ENCODE measurements around the gene MOK.
A peak's percentile ranks its signal among the peaks of the same experiment; 100 is the strongest.
"Not testable (repeated sequence)": the region's sequence is repeated elsewhere in the genome, so short reads cannot be mapped to it uniquely, and the experiment has no call there.

MOK gene

GRCh38 chr14:102246071-102246470 lies 58.9 kb downstream of the MOK start:
- DNase-seq, result no peak

GRCh38 chr14:102243795-102244194 lies 61.2 kb downstream of the MOK start:
- DNase-seq, result not testable (repeated sequence)

GRCh38 chr14:102241147-102241546 lies 63.8 kb downstream of the MOK start:
- DNase-seq, result no peak

- DNase-seq, result not testable (repeated sequence)
These were observed 64.5 kb downstream of the MOK start for GRCh38 chr14:102240481-102240880.

- DNase-seq, result no peak
These were observed 65.7 kb downstream of the MOK start for GRCh38 chr14:102239231-102239630.

- DNase-seq, result no peak
These were observed 66.2 kb downstream of the MOK start for GRCh38 chr14:102238766-102239165.

GRCh38 chr14:102238131-102238530 lies 66.8 kb downstream of the MOK start:
- no peak for DNase-seq

- no peak for DNase-seq
These were observed 68.9 kb downstream of the MOK start for GRCh38 chr14:102236026-102236425.

- peak; percentile 70 for DNase-seq
These were observed 69.6 kb downstream of the MOK start for GRCh38 chr14:102235275-102235897.

DNA sequence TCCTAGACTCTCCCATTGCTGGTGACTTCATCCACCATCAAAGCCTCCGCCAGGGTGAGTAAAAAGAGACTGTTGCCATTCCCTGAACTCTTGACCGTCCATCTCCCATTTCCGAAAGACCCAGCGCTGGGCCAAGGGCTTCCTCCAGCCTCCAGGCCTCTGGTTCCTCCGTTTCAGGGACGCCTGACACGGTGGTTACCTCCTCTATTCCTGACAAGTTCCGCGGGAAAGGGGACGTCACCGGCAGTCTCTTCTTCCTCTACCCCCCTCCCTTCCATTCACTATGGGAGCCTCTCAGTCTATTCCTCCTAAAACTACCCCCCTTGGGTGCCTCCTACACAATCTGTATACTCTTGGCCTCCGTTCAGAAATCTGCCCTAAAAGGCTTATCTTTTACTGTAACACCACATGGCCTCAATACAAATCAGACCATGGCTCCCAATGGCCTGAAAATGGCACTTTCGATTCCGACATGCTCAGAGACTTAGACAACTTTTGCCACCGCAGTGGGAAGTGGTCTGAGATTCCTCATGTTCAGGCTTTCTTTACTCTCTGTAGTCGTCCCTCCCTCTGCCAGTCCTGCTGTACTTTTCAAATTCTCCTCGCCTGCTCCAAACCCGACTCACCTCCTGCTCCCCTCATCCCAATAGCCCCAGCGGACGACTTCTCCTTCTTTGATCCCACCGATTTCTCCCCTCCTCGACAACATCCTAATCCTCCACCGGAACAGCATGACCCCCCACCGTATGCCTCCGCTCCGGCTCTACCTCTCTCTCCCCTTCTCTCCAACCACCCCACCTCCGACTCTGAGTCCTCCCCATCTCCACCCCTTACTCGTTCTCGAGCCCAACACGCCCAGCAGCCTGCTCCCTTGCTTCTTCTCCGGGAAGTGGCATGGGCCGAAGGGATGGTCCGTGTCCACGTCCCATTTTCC lies 70.4 kb downstream of the MOK start:
- DNase-seq, result no peak

DNA sequence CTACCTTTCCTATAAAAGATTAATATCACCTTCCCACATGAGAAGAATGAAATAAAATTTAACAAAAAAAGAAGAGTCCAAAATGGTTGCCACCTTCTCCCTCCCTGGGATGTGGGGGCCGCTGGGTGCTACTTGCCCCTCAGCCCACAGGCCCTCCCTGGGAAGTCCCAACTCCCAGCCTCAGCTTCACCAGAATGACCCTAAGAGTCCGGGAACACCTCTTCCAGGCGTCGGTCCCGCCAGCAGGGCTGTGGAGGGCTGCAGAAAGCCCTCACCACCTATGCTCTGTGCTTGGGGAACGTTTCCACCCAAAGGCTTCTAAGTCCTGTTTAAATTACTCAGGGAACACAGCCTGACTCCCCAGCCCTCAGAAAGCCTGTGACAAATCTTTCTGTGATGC lies 71.9 kb downstream of the MOK start:
- DNase-seq, result no peak

DNA sequence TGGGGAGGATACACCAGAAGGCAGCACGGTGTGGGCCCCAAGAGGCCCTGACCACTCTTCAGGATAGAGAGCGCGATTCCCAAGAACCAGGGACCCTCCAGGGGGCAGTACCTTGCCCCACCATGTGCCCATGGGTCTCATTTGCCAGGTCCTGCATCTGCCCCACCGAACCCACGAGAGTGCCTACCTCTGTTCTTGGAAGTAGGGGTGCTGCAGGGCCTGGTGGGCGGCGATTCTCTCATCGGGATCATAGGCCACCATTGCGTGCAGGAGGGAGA lies 72.7 kb downstream of the MOK start:
- DNase-seq, result no peak

DNA sequence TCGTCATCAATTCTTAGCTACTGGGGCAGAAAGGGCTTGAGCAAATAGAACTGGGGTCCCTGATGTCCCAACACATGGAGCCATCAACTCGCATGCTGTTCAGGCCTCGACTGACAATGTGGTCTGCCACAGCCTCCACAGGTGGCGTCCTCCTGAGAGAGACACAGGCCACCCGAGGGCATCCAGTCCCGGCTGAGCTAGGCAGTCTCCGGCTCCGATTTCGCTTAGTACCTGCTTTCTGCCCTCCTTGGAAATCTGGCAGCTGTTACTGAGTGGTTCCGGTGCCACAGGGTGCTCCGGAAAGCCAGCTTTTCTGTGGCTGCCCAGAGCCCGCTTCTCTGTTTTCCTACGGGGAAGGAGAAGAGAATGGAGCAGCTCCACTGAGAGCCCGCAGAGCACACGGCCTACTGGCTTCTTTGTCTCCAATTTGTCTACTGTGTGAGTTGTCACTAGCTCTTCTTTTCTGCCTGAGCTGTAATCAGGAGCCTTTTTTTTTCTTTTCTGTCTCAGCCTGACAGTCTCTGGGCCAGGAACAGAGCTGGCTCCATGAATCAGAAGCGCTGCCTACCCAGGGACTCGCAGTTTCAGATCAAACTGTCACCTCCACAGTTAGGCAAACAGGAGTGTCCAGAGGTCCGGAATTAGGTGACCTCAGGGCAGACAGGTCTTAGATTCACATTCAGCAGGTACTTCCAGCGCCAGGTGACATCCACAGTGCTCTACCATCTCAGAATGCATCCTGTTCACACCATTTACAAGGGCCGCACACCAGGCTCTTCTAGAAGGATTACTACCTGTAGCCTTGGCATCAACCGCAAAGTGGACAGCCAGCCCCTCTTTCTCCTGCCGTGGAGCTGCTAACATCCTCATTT lies 73.3 kb downstream of the MOK start:
- no peak for DNase-seq

GRCh38 chr14:102230481-102231210 lies 74.3 kb downstream of the MOK start:
- DNase-seq, result no peak

GRCh38 chr14:102229739-102230092 lies 75.2 kb downstream of the MOK start:
- no peak for DNase-seq

GRCh38 chr14:102229071-102229738 lies 75.8 kb downstream of the MOK start:
- DNase-seq, result no peak

GRCh38 chr14:102227184-102227964 lies 77.6 kb downstream of the MOK start:
- no peak for DNase-seq

GRCh38 chr14:102226356-102227125 lies 78.4 kb downstream of the MOK start:
- DNase-seq, result no peak

- DNase-seq, result no peak
These were observed 79.0 kb downstream of the MOK start for GRCh38 chr14:102225936-102226335.

DNA sequence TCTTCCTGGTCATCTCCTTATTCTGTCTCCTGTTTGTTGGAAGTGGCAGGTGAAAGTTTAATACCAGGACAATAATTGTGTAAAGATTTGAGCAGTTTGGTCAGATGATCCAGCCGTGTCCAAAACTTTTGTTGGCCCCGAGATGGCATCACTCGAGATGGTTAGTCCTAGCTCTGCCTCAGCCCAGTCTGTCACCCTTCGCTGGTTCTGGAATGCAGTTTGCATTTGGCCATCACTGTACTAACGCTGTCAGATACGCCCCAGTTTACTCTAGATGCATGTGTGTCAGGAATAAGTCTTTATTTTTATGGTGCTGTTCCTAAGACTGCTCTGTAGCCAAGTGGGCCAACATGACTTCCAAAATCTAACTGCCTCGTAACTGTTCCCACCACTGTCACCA lies 79.6 kb downstream of the MOK start:
- no peak for DNase-seq

Data from fibroblast of skin of abdomen (primary cell).